MM.1S (cell line): ENCODE data around the gene DCAF6.

Source experiments
- DNase-seq: peaks from one replicate; pipeline ENCODE4 v3.0.0-alpha.2; 2015
- H2AFZ ChIP-seq: fragments of 300-600 bp; sonication (generic); 2 replicates; pipeline ENCODE4 v1.6.0; 2016; ENCODE audit warnings: antibody characterized with exemption, low read length
- H3F3A ChIP-seq: fragments of 300-600 bp; sonication (generic); 2 replicates; pipeline ENCODE4 v1.6.1; 2016; ENCODE audit warnings: mild to moderate bottlenecking, antibody characterized with exemption, low read length, moderate library complexity, mixed read lengths; ENCODE audit not compliant: insufficient read depth
- H3K27ac ChIP-seq: fragments of 300-600 bp; sonication (generic); 2 replicates; pipeline ENCODE4 v1.5.1; 2016; ENCODE audit warnings: mild to moderate bottlenecking, low read length
- H3K27me3 ChIP-seq: fragments of 300-600 bp; sonication (generic); replicated peaks from 2 replicates; pipeline ENCODE4 v1.6.0; 2016; ENCODE audit warnings: low read length; ENCODE audit not compliant: insufficient read depth
- H3K36me3 ChIP-seq: fragments of 300-600 bp; sonication (generic); replicated peaks from 2 replicates; pipeline ENCODE4 v1.6.1; 2016; ENCODE audit warnings: mild to moderate bottlenecking, low read length, mixed read lengths; ENCODE audit not compliant: insufficient read depth
- H3K4me1 ChIP-seq: fragments of 300-600 bp; sonication (generic); 2 replicates; pipeline ENCODE4 v1.6.1; 2016; ENCODE audit warnings: low read length, mixed read lengths
- H3K4me2 ChIP-seq: fragments of 300-600 bp; sonication (generic); 2 replicates; pipeline ENCODE4 v1.6.0; 2016; ENCODE audit warnings: low read depth, low read length
- H3K4me3 ChIP-seq: fragments of 300-600 bp; sonication (generic); 2 replicates; pipeline ENCODE4 v1.5.1; 2016; ENCODE audit warnings: low read length, mixed read lengths
- H3K79me2 ChIP-seq: fragments of 300-600 bp; sonication (generic); 2 replicates; pipeline ENCODE4 v1.6.1; 2016; ENCODE audit warnings: mixed run types, low read length, mixed read lengths
- H3K9ac ChIP-seq: fragments of 300-600 bp; sonication (generic); 2 replicates; pipeline ENCODE4 v1.6.1; 2016; ENCODE audit warnings: low read length, mixed read lengths
- H3K9me2 ChIP-seq: fragments of 300-600 bp; sonication (generic); replicated peaks from 2 replicates; pipeline ENCODE4 v1.6.1; 2016; ENCODE audit warnings: mild to moderate bottlenecking, low read length, mixed read lengths; ENCODE audit not compliant: insufficient read depth
- H3K9me3 ChIP-seq: fragments of 300-600 bp; sonication (generic); replicated peaks from 2 replicates; pipeline ENCODE4 v1.6.1; 2016; ENCODE audit warnings: mild to moderate bottlenecking, low read length, mixed read lengths; ENCODE audit not compliant: insufficient read depth
- H4K20me1 ChIP-seq: fragments of 300-600 bp; sonication (generic); 2 replicates; pipeline ENCODE4 v1.6.1; 2016; ENCODE audit warnings: mild to moderate bottlenecking, low read length, moderate library complexity, mixed read lengths; ENCODE audit not compliant: insufficient read depth
- EZH2 ChIP-seq: fragments of 300-600 bp; sonication (generic); optimal IDR thresholded peaks from 2 replicates; pipeline ENCODE3; 2017; ENCODE audit warnings: low read depth, mild to moderate bottlenecking, antibody characterized with exemption, low read length, mixed read lengths
- EZH2phosphoT487 ChIP-seq: fragments of 300-600 bp; sonication (generic); IDR thresholded peaks from 2 replicates; pipeline ENCODE4 v1.6.1; 2018; ENCODE audit warnings: antibody characterized with exemption, low read length
- TF ChIP-seq, protein P1 (sequence below): fragments of 300-600 bp; sonication (generic); IDR thresholded peaks from 2 replicates; pipeline ENCODE4 v1.5.1; 2016; ENCODE audit warnings: antibody characterized with exemption, low read length, mixed read lengths

DCAF6 gene

DNA sequence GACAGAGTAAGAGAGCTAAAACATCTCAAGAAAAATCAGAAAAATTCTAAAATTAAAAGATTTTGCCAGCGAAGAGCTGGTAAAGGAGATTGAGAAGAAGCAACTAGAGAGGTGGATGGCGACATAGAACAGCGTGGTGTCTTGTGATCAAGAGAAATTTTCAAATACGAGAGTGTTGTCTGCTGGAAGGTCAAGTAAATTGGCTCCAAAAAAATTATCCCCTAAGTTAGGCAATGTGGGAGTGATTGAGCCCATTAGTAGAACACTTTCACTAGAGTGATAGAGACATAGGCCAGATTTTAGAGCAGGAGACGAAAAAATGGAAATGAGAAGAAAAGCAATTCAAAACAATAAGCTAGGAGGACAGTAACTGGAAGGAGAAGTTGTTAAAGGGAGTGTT, 94.7 kb downstream of the DCAF6 start:
- Histone ChIP-seq H2AFZ (no peak overlapping the region), H3K27me3 (no peaks in the 10 kb centered on the region), H3K9ac (no peak overlapping the region), H3K27ac (no peak overlapping the region), H3F3A (no peaks in the 10 kb centered on the region), H3K9me2 (no peaks in the 10 kb centered on the region), H3K4me3 (no peak overlapping the region), H3K79me2 (no peaks in the 10 kb centered on the region), H3K4me1 (no peaks in the 10 kb centered on the region), H3K9me3 (no peaks in the 10 kb centered on the region), H3K4me2 (no peak overlapping the region), H3K36me3 (no peaks in the 10 kb centered on the region), H4K20me1 (no peaks in the 10 kb centered on the region)
- no peak for DNase-seq
- TF ChIP-seq EZH2 (no peak), EZH2phosphoT487 (no peak)
- TF ChIP-seq, protein P1, sequence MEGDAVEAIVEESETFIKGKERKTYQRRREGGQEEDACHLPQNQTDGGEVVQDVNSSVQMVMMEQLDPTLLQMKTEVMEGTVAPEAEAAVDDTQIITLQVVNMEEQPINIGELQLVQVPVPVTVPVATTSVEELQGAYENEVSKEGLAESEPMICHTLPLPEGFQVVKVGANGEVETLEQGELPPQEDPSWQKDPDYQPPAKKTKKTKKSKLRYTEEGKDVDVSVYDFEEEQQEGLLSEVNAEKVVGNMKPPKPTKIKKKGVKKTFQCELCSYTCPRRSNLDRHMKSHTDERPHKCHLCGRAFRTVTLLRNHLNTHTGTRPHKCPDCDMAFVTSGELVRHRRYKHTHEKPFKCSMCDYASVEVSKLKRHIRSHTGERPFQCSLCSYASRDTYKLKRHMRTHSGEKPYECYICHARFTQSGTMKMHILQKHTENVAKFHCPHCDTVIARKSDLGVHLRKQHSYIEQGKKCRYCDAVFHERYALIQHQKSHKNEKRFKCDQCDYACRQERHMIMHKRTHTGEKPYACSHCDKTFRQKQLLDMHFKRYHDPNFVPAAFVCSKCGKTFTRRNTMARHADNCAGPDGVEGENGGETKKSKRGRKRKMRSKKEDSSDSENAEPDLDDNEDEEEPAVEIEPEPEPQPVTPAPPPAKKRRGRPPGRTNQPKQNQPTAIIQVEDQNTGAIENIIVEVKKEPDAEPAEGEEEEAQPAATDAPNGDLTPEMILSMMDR, result no peak

DNA sequence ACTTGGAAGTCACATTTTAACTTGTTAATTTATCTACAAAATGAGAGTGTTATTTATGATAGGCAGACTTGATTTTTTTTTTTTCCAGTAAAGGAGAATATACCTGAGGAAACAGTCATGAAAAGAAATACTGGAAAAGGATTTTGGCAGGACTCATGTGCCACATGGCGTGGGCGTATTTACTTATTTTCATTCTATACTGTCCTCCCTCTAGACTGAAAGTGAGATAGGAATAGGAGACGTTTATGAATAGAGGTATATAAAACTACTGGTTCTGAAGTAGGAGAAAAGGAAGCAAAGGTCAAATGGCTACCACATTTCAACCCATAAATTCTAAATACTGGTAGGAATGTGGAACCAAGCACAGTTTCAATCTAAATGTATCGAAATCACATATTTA, 95.1 kb downstream of the DCAF6 start:
- TF ChIP-seq EZH2phosphoT487, result no peak
- no peak for TF ChIP-seq EZH2
- TF ChIP-seq, protein P1, result no peak
- Histone ChIP-seq H3K36me3 (no peaks in the 10 kb centered on the region), H3K79me2 (no peaks in the 10 kb centered on the region), H3K4me3 (no peak overlapping the region), H3K9me3 (no peaks in the 10 kb centered on the region), H3K4me2 (no peak overlapping the region), H3K27me3 (no peaks in the 10 kb centered on the region), H3K27ac (no peak overlapping the region), H3K4me1 (no peaks in the 10 kb centered on the region), H4K20me1 (no peaks in the 10 kb centered on the region), H3K9me2 (no peaks in the 10 kb centered on the region), H3F3A (no peaks in the 10 kb centered on the region), H2AFZ (no peak overlapping the region), H3K9ac (no peak overlapping the region)
- DNase-seq, result no peak

DNA sequence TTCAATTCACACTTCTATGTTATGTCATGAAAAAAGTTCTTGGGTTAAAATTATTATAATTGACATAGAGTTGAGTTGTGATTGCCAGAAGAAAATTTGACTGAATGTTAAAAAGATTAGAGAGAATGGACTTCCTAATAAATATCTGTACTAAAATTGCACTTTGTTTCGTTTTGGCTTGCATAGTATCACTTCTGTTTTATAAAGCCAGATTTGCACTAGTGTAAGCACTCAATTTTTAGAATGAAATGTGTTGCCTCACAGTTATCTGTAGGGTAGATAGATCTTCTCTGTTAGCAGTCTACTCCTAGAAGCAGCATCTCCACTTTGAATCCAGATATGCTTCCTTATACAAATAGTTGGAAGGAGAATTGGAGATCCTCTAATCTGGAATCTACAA, 95.5 kb downstream of the DCAF6 start:
- Histone ChIP-seq H2AFZ (no peak overlapping the region), H3K36me3 (no peaks in the 10 kb centered on the region), H3K27me3 (no peaks in the 10 kb centered on the region), H3F3A (no peaks in the 10 kb centered on the region), H3K9me3 (no peaks in the 10 kb centered on the region), H3K79me2 (no peaks in the 10 kb centered on the region), H3K4me1 (no peaks in the 10 kb centered on the region), H3K4me2 (no peak overlapping the region), H3K4me3 (no peak overlapping the region), H4K20me1 (no peaks in the 10 kb centered on the region), H3K9ac (no peak overlapping the region), H3K9me2 (no peaks in the 10 kb centered on the region), H3K27ac (no peak overlapping the region)
- TF ChIP-seq EZH2phosphoT487, result no peak
- TF ChIP-seq, protein P1, result no peak
- TF ChIP-seq EZH2, result no peak
- no peak for DNase-seq

DNA sequence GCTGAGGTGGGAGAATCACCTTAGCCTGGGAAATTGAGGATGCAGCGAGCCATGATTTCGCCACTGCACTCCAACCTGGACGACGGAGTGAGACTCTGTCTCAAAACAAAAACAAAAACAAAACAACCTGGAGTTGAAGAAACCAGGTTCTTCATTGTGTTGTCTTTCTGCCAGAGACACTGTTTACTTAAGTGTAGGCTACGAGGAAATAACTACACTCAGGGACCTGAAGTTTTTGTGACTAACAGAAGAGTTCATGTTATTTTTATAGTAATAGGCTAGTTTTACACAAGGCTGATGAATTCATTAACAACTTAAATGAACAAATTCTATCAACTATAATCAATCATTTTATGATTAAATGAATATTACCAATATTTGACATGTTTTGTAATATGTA, 98.9 kb downstream of the DCAF6 start:
- Histone ChIP-seq H3K27me3 (no peaks in the 10 kb centered on the region), H2AFZ (no peak overlapping the region), H3K4me1 (no peaks in the 10 kb centered on the region), H3K27ac (no peak overlapping the region), H3K4me3 (no peak overlapping the region), H3K4me2 (no peak overlapping the region), H3K9me3 (no peaks in the 10 kb centered on the region), H3K9ac (no peak overlapping the region), H3K36me3 (no peaks in the 10 kb centered on the region), H3K9me2 (no peaks in the 10 kb centered on the region), H3F3A (no peaks in the 10 kb centered on the region), H4K20me1 (no peaks in the 10 kb centered on the region), H3K79me2 (no peaks in the 10 kb centered on the region)
- no peak for DNase-seq
- TF ChIP-seq EZH2phosphoT487, result no peak
- TF ChIP-seq, protein P1, result no peak
